ENCODE measurements around the gene KCNG2.
"Not testable (repeated sequence)": the region's sequence is repeated elsewhere in the genome, so short reads cannot be mapped to it uniquely, and the experiment has no call there.

The KCNG2 gene

GRCh38 chr18:79873449-79874110 is 75.8 kb downstream of the KCNG2 start:
- no peak for DNase-seq

DNA sequence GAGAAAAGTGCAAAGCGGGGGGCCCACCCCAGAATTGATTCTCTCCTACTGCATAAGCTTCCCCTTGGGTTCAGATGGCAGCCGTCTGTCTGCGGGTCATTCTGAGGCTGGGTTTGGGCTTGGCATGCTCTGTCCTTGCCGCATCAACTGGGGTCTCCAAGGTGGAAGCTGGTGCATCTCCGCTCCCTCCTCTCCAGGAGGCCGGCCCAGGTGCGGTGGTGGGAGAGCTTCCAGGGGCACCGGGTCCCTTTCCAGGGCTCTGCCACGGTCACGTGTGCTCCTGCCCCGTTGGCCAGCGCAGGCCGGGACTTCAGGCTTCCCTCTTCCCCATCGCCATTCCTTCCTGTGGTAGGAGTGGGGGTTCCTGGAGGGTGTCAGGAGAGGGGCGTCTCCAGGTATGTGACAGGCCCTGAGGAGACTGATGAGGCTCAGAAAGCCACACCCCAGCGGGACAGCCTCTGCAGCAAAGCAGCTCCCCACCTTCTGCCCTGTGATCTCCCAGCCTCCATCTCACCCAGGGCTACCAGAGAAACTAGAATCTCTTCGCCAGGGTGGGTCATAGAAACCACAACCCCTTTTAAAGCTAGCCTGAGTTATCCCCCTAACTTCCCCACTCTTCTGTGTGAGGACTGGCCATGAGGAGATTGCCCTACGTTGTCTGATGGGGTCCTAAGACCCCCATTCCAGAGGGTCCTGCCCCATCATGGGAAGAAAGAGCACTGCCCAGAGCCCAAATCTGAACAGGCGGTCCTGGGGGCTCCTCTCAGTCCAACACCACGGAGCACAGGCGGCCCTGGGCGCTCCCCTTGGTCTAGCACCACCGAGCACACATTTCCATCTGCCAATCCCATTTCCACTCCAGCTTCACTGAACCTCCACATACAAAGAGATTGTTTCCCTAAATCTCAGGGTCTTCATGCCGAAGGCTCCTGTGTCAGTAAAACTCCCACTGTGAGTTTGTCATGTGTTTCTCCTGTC is 77.1 kb downstream of the KCNG2 start:
- no peak for DNase-seq

DNA sequence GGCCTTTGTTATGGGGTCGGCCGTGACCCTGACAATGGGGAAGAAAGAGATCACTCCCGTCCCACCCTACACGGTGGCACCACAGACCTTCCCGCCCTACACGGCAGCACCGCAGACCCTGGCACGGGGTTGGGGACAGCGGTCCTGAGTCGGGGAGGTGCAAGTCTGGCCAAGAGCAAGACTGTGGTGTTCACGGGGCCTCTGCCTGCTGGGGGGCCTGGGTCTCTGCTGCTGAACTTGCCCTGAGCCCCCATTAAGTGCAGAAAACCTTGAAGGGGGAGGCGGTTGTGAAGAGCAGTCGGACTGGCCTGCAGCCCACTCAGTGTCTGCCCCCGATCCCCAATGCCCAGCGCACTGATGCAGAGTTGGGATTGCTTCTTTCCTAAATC is 77.8 kb downstream of the KCNG2 start:
- DNase-seq, result no peak

DNA sequence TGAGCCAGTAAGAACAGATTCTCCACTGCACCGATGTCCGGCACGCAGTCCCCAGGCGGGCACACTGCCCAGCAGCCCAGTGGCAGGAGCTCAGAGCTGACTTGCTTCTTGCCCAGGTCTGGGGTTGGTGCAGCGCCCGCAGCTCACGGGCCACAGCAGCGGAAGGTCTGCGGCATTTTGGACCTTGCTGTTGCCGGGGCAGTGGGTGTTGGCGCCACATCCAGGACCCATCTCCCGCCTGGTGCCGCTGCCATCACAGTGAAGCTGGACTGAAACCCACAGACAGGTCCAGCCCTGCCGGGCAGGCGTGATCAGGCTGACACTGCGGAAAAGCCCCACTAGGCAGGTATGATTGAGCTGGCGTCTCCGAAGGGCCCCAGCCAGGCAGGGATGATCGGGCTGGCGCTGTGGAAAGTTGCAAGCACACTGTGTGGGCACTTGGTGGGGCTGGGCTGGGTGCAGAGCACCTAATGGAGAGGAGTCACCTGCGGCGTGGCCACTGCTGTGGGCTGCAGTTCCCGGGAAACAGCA is 78.3 kb downstream of the KCNG2 start:
- no peak for DNase-seq

- DNase-seq, result no peak
Measured at GRCh38 chr18:79876497-79876896, 78.8 kb downstream of the KCNG2 start.

GRCh38 chr18:79877163-79878091 is 79.7 kb downstream of the KCNG2 start:
- no peak for DNase-seq

DNA sequence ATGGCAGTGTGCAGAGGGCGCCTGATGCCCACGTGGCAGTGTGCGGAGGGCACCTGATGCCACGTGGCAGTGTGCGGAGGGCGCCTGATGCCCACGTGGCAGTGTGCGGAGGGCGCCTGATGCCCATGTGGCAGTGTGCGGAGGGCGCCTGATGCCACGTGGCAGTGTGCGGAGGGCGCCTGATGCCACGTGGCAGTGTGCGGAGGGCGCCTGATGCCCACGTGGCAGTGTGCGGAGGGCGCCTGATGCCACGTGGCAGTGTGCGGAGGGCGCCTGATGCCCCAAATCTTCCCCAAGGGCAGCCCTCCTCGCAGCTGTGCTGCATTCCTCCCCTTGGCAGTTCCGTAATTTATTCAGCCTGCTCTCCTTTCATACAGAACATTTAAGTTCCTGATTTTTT is 80.5 kb downstream of the KCNG2 start:
- DNase-seq, result not testable (repeated sequence)

GRCh38 chr18:79878741-79879378 is 81.1 kb downstream of the KCNG2 start:
- DNase-seq, result no peak

- no peak for DNase-seq
Measured at GRCh38 chr18:79879566-79879965, 81.8 kb downstream of the KCNG2 start.

GRCh38 chr18:79881695-79882094 is 84.0 kb downstream of the KCNG2 start:
- no peak for DNase-seq

GRCh38 chr18:79882522-79883241 is 84.9 kb downstream of the KCNG2 start:
- DNase-seq, result no peak

DNA sequence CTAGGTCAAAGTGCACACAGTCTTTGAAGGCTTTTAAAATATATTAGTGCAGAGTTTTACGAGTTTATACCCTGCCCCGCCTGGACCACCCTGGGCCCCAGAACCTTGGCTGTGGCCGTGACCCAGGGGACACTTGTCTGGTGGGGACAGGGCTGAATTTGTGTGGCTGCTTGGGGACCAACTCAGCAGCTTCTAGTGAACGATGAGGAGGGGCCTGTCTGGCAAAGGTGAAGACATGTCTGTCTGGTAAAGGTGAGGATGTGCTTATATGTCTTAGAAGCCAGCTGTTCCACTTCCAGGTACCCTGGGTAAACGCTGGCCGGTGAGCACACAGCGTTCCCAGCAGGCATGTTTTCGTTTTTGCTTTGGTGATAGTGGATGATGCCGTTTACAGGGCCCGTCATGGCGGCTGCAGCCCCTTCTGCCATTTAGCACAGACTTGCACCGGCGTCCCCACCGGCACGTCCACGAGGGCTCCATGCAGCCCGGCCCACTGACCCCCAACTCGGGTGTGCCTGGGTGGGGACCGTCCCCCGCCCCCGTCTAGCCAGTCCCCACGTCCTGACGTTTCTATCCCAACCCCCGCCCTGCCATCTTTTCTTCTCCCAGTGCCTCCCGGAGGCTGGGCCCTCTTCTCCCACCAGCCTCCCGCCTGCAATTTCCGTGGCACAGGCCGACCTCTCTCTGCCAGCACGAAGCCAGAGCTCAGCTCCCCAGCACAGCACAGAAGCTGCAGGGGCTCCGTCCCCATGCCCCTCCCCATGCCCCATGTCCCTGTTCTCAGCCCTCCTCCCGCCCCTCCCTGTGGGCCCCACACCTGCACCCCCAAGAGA is 85.9 kb downstream of the KCNG2 start:
- no peak for DNase-seq

DNA sequence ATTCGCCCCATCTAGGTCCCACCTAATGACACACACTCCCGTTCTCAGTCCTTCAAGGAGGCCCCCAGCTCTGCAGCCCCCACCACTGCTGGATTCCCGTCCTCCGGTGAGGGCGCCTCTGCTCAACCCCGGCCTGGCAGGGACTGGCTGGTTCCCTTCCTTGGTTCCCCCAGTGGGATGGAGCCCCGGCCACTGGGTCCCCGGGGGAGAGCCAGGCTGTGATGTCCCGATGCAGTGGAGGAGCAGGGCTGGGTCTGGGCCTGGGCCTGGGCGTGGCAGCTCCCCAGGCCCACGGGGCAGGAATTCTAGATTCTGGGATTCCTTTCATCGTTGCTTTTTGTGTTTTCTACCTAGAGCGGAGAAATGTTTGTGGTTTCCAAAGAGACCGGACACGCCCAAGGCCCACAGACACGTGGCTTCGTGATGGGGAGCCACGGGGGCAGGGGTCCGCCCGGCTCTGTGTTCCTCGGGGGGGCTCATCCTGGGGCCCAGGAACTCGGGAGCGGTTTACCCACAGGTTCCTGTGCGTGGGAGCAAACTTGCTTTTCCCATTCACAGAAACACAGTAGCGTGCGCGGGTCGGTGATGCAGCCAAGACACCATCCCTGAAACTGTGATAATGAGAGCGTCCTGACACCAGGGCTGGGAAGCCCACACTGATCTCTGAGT is 86.7 kb downstream of the KCNG2 start:
- no peak for DNase-seq

DNA sequence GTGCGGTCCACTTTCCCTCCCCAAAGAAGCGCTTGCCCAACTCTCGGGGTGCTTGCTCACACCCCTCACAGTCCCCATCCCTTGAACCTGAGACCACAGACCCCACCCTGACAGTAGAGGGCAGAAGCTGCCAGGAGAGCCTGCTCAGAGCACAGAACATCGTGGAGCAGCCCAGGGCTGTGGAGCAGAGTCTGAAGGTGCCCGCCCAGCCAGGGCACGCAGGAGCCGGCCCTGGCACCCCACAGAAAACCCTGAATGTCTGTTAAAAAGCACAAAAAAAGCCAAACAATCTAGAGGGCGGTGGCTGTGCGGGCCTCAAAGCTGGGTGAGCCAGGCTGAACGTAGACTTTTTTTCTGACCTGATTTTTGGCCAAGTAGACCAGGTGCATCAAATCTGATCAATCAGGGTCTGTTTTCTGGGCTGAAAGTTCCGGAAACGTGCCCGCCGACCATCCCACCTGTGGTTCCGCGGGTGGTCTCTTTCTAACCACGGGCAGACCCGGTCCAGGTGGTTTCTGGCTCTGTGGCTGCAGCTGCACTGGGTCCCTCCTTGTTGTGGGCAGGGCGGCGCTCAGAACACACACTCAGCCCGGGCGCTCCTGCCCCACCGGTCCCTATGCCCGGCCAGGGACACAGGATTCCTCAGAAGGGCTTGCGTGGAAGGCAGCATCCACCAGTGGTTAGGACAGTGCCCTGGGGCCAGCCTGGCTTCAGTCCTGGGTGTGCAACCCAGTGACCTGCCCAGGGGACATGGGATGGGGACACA is 87.4 kb downstream of the KCNG2 start:
- no peak for DNase-seq

DNA sequence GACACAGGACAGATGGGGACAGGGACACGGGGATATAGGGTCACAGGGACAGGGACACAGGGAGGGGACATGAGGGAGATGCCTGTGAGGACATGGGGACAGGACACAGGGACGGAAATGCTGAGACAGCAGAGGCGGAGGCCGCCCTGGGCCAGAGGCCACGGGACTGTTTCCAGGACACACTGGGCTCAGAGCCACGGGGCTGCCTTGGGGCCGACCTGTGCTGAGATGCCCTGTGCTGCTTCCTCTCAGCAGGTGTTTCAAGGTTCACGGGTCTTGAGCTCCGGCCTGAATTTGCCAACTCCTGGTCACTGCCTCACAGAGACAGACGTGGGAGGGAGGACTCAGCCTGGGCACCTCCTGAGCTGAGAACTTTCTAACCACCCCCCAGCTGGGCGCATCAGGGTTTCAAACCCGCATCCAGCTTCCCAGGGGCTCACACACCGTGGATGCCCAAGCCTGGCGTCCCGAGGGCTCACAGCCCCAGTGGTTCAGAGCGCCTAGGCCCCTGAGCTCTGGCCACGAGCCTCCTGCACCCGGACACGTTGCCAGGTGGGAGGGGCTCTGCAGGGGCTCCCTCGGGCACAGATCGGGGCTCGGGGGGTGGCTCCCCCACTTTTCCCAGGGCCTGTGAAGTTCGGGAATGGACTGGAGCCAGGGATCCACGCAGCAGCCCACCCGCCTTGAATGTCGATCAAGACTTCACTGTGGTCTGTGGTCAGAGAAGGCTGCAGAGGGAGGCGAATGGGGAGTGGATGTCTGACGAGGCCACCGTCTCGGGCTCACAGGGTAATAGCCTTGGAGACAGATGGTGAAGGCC is 89.7 kb downstream of the KCNG2 start:
- DNase-seq, result no peak

GRCh38 chr18:79888016-79888415 is 90.3 kb downstream of the KCNG2 start:
- no peak for DNase-seq

GRCh38 chr18:79889569-79889968 is 91.8 kb downstream of the KCNG2 start:
- no peak for DNase-seq

GRCh38 chr18:79890674-79891073 is 92.9 kb downstream of the KCNG2 start:
- DNase-seq, result no peak

All from NK-92 treated with Interleukin-12 subunit alpha and Interleukin-12 subunit beta, amount 100 ng/mL, for 24 hours (cell line).